GM12891 (cell line): Measurements from ENCODE around the gene EVA1B.

ENCODE experiments used
- DNase-seq: peaks from one replicate; pipeline ENCODE4 v3.0.0; 2011; ENCODE audit warnings: low spot score; ENCODE audit not compliant: insufficient read length
- FAIRE-seq: peaks from 2 replicates; lab custom pipeline; 2011; peaks lifted over from hg19 to GRCh38; lab: Jason Lieb, UNC
- PAX5 ChIP-seq: IDR thresholded peaks from 2 replicates; pipeline ENCODE4 v1.6.1; 2011; ENCODE audit warnings: low read length, moderate library complexity, mild to moderate bottlenecking; ENCODE audit not compliant: insufficient read depth, severe bottlenecking
- POLR2A ChIP-seq: IDR thresholded peaks from 2 replicates; pipeline ENCODE4 v1.6.1; 2011; ENCODE audit warnings: low read depth, low read length, control low read depth
- POLR2AphosphoS5 ChIP-seq: IDR thresholded peaks from 2 replicates; pipeline ENCODE4 v1.6.1; 2011; ENCODE audit warnings: low read depth, low read length, control low read depth
- POU2F2 ChIP-seq: IDR thresholded peaks from 2 replicates; pipeline ENCODE4 v1.6.1; 2011; ENCODE audit warnings: low read depth, mild to moderate bottlenecking, control low read depth, low read length, moderate library complexity
- SPI1 ChIP-seq: IDR thresholded peaks from 2 replicates; pipeline ENCODE4 v1.6.1; 2011; ENCODE audit warnings: low read depth, low read length, control low read depth
- TAF1 ChIP-seq: IDR thresholded peaks from 2 replicates; pipeline ENCODE4 v1.6.1; 2011; ENCODE audit warnings: low read depth, low read length, control low read depth

The EVA1B gene

GRCh38 chr1:36358514-36359084 lies 35.2 kb upstream of the EVA1B start:
- TF ChIP-seq PAX5 (no peak), POU2F2 (no peak), POLR2A (no peak), POLR2AphosphoS5 (no peak), SPI1 (no peak), TAF1 (no peak)
- FAIRE-seq (no peak), DNase-seq (no peak)

GRCh38 chr1:36355811-36356210 lies 32.4 kb upstream of the EVA1B start:
- DNase-seq: no peak
- no peak for FAIRE-seq
- TF ChIP-seq POU2F2 (no peak), POLR2A (no peak), TAF1 (no peak), PAX5 (no peak), POLR2AphosphoS5 (no peak), SPI1 (no peak)

GRCh38 chr1:36354486-36354885 lies 31.0 kb upstream of the EVA1B start:
- FAIRE-seq (no peak), DNase-seq (no peak)
- no peak for TF ChIP-seq PAX5
- no peak for TF ChIP-seq POU2F2
- TF ChIP-seq TAF1: no peak
- TF ChIP-seq POLR2A: no peak
- TF ChIP-seq SPI1: no peak
- no peak for TF ChIP-seq POLR2AphosphoS5

GRCh38 chr1:36352910-36353878 lies 29.7 kb upstream of the EVA1B start:
- FAIRE-seq (no peak), DNase-seq (no peak)
- no peak for TF ChIP-seq PAX5
- no peak for TF ChIP-seq POU2F2
- TF ChIP-seq POLR2AphosphoS5: no peak
- TF ChIP-seq TAF1: no peak
- no peak for TF ChIP-seq SPI1

GRCh38 chr1:36352125-36352909 lies 28.9 kb upstream of the EVA1B start:
- FAIRE-seq (no peak), DNase-seq (no peak)
- TF ChIP-seq POU2F2 (no peak), POLR2A (no peak), SPI1 (no peak), PAX5 (no peak), POLR2AphosphoS5 (no peak), TAF1 (no peak)

- TF ChIP-seq SPI1 (0 out of 2 replicates have a peak, but pooled peaks have one; percentile 7), PAX5 (no peak), POLR2AphosphoS5 (no peak), POLR2A (no peak)
- no peak for FAIRE-seq
- DNase-seq: no peak
Measured at GRCh38 chr1:36351227-36351977, 28.0 kb upstream of the EVA1B start.

- FAIRE-seq (peak; percentile 72), DNase-seq (no peak)
- TF ChIP-seq PAX5 (no peak), TAF1 (no peak), POLR2AphosphoS5 (no peak), SPI1 (no peak), POU2F2 (no peak), POLR2A (no peak)
Measured at GRCh38 chr1:36350659-36351226, 27.3 kb upstream of the EVA1B start.

GRCh38 chr1:36349839-36350238 lies 26.4 kb upstream of the EVA1B start:
- FAIRE-seq (no peak), DNase-seq (no peak)
- TF ChIP-seq POLR2A: no peak
- no peak for TF ChIP-seq SPI1
- TF ChIP-seq TAF1: no peak
